ENCODE results near the gene ABCC9. TPM values are rescaled to one million over a fixed set of nuclear protein-coding genes. Genes with fewer than 3 reads are reported as not detected.

The ABCC9 gene
- total RNA-seq, 4 donors from 2014 or later: 76.1 to 140 (median 118) TPM

GRCh38 chr12:21879312-21879711 is 61.9 kb downstream of the ABCC9 start:
- Histone ChIP-seq H3K9me3 (no peaks in the 10 kb centered on the region), H3K36me3 (peaks cover 0 to 21% of the 10 kb centered on the region in 2 donors), H3K4me3 (no peak overlapping the region), H3K4me1 (peaks cover 37 to 46% of the 10 kb centered on the region in 2 donors), H3K27me3 (no peaks in the 10 kb centered on the region), H3K27ac (peak overlapping the region; percentile 79 to 82 (median 81))
- intact Hi-C loops (cut with DNase I; ENCODE audit: low total_unique reads) (no loop called here), in situ Hi-C loops (cut with MboI; ENCODE audit: low sequenced_read_pairs in 4 of 4) (no loop called here)
- TF ChIP-seq POLR2A (IDR thresholded peaks at IDR 0.05) (no peak), CTCF (IDR thresholded peaks at IDR 0.05 in 4 of 5, conservative IDR thresholded peaks at IDR 0.05 in 1 of 5) (no peak)
- ATAC-seq: no peak
- no peak for DNase-seq

GRCh38 chr12:21877293-21877982 is 63.8 kb downstream of the ABCC9 start:
- Histone ChIP-seq H3K36me3 (peaks cover 0 to 35% of the 10 kb centered on the region in 2 donors), H3K9me3 (no peaks in the 10 kb centered on the region), H3K4me3 (no peak overlapping the region), H3K4me1 (peaks cover 30 to 34% of the 10 kb centered on the region in 2 donors), H3K27ac (peak overlapping the region; percentile 18 to 82 (median 46)), H3K27me3 (no peaks in the 10 kb centered on the region)
- DNase-seq (no peak), ATAC-seq (no peak)
- no peak for TF ChIP-seq CTCF (IDR thresholded peaks at IDR 0.05 in 4 of 5, conservative IDR thresholded peaks at IDR 0.05 in 1 of 5)
- TF ChIP-seq POLR2A (IDR thresholded peaks at IDR 0.05): no peak
- intact Hi-C loops (cut with DNase I; ENCODE audit: low total_unique reads): no loop called here
- in situ Hi-C loops (cut with MboI; ENCODE audit: low sequenced_read_pairs in 4 of 4): no loop called here

GRCh38 chr12:21865846-21866245 is 75.4 kb downstream of the ABCC9 start:
- TF ChIP-seq POLR2A (IDR thresholded peaks at IDR 0.05) (no peak), CTCF (IDR thresholded peaks at IDR 0.05 in 4 of 5, conservative IDR thresholded peaks at IDR 0.05 in 1 of 5) (no peak)
- intact Hi-C loops (cut with DNase I; ENCODE audit: low total_unique reads) (no loop called here), in situ Hi-C loops (cut with MboI; ENCODE audit: low sequenced_read_pairs in 4 of 4) (no loop called here)
- Histone ChIP-seq H3K27ac (no peak overlapping the region), H3K4me1 (no peaks in the 10 kb centered on the region), H3K9me3 (no peaks in the 10 kb centered on the region), H3K36me3 (peaks cover 0 to 39% of the 10 kb centered on the region in 2 donors), H3K27me3 (no peaks in the 10 kb centered on the region), H3K4me3 (no peak overlapping the region)
- no peak for ATAC-seq
- no peak for DNase-seq

- H3K27me3 ChIP-seq: no peaks in the 10 kb centered on the region
- no peaks in the 10 kb centered on the region for H3K4me1 ChIP-seq
- H3K27ac ChIP-seq: no peak overlapping the region
- in situ Hi-C loops (cut with MboI; ENCODE audit: low sequenced_read_pairs in 4 of 4) (no loop called here), intact Hi-C loops (cut with DNase I; ENCODE audit: low total_unique reads) (no loop called here)
- no peak for ATAC-seq
- no peak overlapping the region for H3K4me3 ChIP-seq
- no peaks in the 10 kb centered on the region for H3K9me3 ChIP-seq
- H3K36me3 ChIP-seq: peaks cover 0 to 37% of the 10 kb centered on the region in 2 donors
- DNase-seq: no peak
- no peak for TF ChIP-seq CTCF (IDR thresholded peaks at IDR 0.05 in 4 of 5, conservative IDR thresholded peaks at IDR 0.05 in 1 of 5)
- TF ChIP-seq POLR2A (IDR thresholded peaks at IDR 0.05): no peak
Measured at GRCh38 chr12:21860534-21860933, 80.7 kb downstream of the ABCC9 start.
